ENCODE data around the gene REXO5. TPM values are rescaled to one million over a fixed set of nuclear protein-coding genes. Genes with fewer than 3 reads are reported as not detected.

The REXO5 gene
- total and polyA plus RNA-seq, 2 donors (not counting 3 experiments of a cell fraction or from before 2014, with no cell fraction given) = 2.3 to 11.5 TPM

GRCh38 chr16:20830372-20830771, 24.0 kb downstream of the REXO5 start:
- no peaks in the 10 kb centered on the region for H4K20me1 ChIP-seq (replicated peaks; ENCODE audit: control insufficient read depth, extremely low read depth, insufficient read depth, low read length)
- no peak overlapping the region for H2AFZ ChIP-seq (ENCODE audit: low read depth, low read length)
- ChIA-PET CTCF (no interaction called here), POLR2A (no interaction called here)
- no peaks in the 10 kb centered on the region for H3K79me2 ChIP-seq (ENCODE audit: control insufficient read depth, insufficient read depth, low read length)
- H3K4me2 ChIP-seq (ENCODE audit: insufficient read depth, low read length) = no peak overlapping the region
- no peak overlapping the region for H3K9ac ChIP-seq (replicated peaks; ENCODE audit: extremely low read depth, insufficient read depth, low read length)
- no peaks in the 10 kb centered on the region for H3K9me3 ChIP-seq (replicated peaks; ENCODE audit: control insufficient read depth, insufficient read depth, low read length)
- no peak for DNase-seq (ENCODE audit: low read depth, low spot score)
- intact Hi-C loops (cut with micrococcal nuclease) = no loop called here
- no peaks in the 10 kb centered on the region for H3K27me3 ChIP-seq (ENCODE audit: control insufficient read depth in 2 of 2, insufficient read depth in 2 of 2, low read length in 2 of 2)
- no peaks in the 10 kb centered on the region for H3K4me1 ChIP-seq (ENCODE audit: control insufficient read depth, extremely low read depth, insufficient read depth, low read length)
- H3K27ac ChIP-seq (ENCODE audit: insufficient read depth, low read depth, low read length) = no peak overlapping the region
- TF ChIP-seq JUN (IDR thresholded peaks at IDR 0.05; ENCODE audit: borderline replicate concordance, insufficient read depth, insufficient read length, low read depth) = no peak
- dilution Hi-C loops (cut with MboI; ENCODE audit: extremely low pct_ligation_motif_present, low sequenced_read_pairs) = no loop called here
- FAIRE-seq = no peak
- no peak overlapping the region for H3K4me3 ChIP-seq (replicated peaks in 1 of 3; ENCODE audit: insufficient read depth in 1 of 3, low read depth in 1 of 3, low read length in 3 of 3)
- no TSS peak for BruUV-seq (replicated peaks)
- H3K36me3 ChIP-seq (ENCODE audit: control insufficient read depth in 2 of 2, extremely low read depth in 1 of 2, insufficient read depth in 2 of 2, low read length in 2 of 2) = peaks cover 4 to 9% of the 10 kb centered on the region in 2 experiments
- H3K9me1 ChIP-seq (replicated peaks; ENCODE audit: control insufficient read depth, extremely low read depth, insufficient read depth, low read length) = no peaks in the 10 kb centered on the region

GRCh38 chr16:20833086-20833485, 26.8 kb downstream of the REXO5 start:
- peaks cover 0 to 7% of the 10 kb centered on the region in 2 experiments for H3K36me3 ChIP-seq (ENCODE audit: control insufficient read depth in 2 of 2, extremely low read depth in 1 of 2, insufficient read depth in 2 of 2, low read length in 2 of 2)
- POLR2A ChIA-PET = no interaction called here
- H2AFZ ChIP-seq (ENCODE audit: low read depth, low read length) = no peak overlapping the region
- H3K4me3 ChIP-seq (replicated peaks in 1 of 3; ENCODE audit: insufficient read depth in 1 of 3, low read depth in 1 of 3, low read length in 3 of 3) = no peak overlapping the region
- no peaks in the 10 kb centered on the region for H3K27me3 ChIP-seq (ENCODE audit: control insufficient read depth in 2 of 2, insufficient read depth in 2 of 2, low read length in 2 of 2)
- H3K9me1 ChIP-seq (replicated peaks; ENCODE audit: control insufficient read depth, extremely low read depth, insufficient read depth, low read length) = no peaks in the 10 kb centered on the region
- DNase-seq (ENCODE audit: low read depth, low spot score) = no peak
- H3K79me2 ChIP-seq (ENCODE audit: control insufficient read depth, insufficient read depth, low read length) = no peaks in the 10 kb centered on the region
- intact Hi-C loops (cut with micrococcal nuclease) (no loop called here), dilution Hi-C loops (cut with MboI; ENCODE audit: extremely low pct_ligation_motif_present, low sequenced_read_pairs) (no loop called here)
- H3K4me2 ChIP-seq (ENCODE audit: insufficient read depth, low read length) = no peak overlapping the region
- no peak overlapping the region for H3K27ac ChIP-seq (ENCODE audit: insufficient read depth, low read depth, low read length)
- TF ChIP-seq JUN (IDR thresholded peaks at IDR 0.05; ENCODE audit: borderline replicate concordance, insufficient read depth, insufficient read length, low read depth) = no peak
- TF ChIP-seq POLR2A (IDR thresholded peaks at IDR 0.05; ENCODE audit: low read depth, low read length) = no peak
- TF ChIP-seq CTCF (IDR thresholded peaks at IDR 0.05; ENCODE audit: extremely low read depth in 1 of 2, insufficient read depth in 1 of 2, low read depth in 1 of 2, low read length in 2 of 2) = no peak
- TF ChIP-seq, protein P1, sequence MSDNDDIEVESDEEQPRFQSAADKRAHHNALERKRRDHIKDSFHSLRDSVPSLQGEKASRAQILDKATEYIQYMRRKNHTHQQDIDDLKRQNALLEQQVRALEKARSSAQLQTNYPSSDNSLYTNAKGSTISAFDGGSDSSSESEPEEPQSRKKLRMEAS (IDR thresholded peaks at IDR 0.05; ENCODE audit: insufficient read depth, insufficient read length) = no peak
- no peak for TF ChIP-seq MYC (IDR thresholded peaks at IDR 0.05; ENCODE audit: low read depth, low read length)
- H3K9me3 ChIP-seq (replicated peaks; ENCODE audit: control insufficient read depth, insufficient read depth, low read length) = no peaks in the 10 kb centered on the region
- H4K20me1 ChIP-seq (replicated peaks; ENCODE audit: control insufficient read depth, extremely low read depth, insufficient read depth, low read length) = no peaks in the 10 kb centered on the region
- H3K9ac ChIP-seq (replicated peaks; ENCODE audit: extremely low read depth, insufficient read depth, low read length) = no peak overlapping the region
- FAIRE-seq = no peak
- no peaks in the 10 kb centered on the region for H3K4me1 ChIP-seq (ENCODE audit: control insufficient read depth, extremely low read depth, insufficient read depth, low read length)
- CTCF ChIA-PET = interaction anchor here (0.9 kb wide), 1 partner anchor 10 kb away, joined by 4 read pairs; no protein-coding TSS in a partner anchor
- BruUV-seq (replicated peaks) = no TSS peak

All from endothelial cell of umbilical vein (primary cell).